NT2/D1 (cell line): Measurements from ENCODE around the gene RAD9B.

Source experiments
- YY1 ChIP-seq: IDR thresholded peaks from 2 replicates; pipeline ENCODE4 v1.6.1; 2011; ENCODE audit not compliant: insufficient read length, insufficient read depth
- ZNF274 ChIP-seq: IDR thresholded peaks from 2 replicates; pipeline ENCODE4 v1.6.1; 2011; ENCODE audit warnings: mild to moderate bottlenecking, low read depth, low read length

DNA sequence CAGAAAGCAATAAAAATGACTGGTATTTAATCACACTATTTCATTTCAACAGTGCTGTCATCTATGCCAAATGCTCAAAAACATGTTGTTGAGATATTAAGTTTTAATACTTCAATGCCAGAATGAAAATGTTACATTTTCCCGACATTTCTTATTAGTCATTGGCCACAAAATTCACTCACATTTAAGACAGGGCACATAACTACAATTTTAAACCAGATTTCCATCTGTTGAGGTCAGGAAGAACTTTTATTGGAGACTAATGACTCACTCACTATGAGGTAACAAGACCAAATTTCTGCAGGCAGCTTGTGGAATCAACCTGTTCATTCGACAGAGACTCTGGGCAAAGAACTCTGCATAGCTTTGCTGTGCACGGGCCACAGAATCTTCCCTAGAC is 44.2 kb downstream of the RAD9B start:
- TF ChIP-seq YY1 = no peak
- TF ChIP-seq ZNF274 = no peak
